Dermis blood vessel endothelial cell (primary cell): ENCODE results near the gene TMEM178B. TPM values are rescaled to one million over a fixed set of nuclear protein-coding genes. Genes with fewer than 3 reads are reported as not detected.
A peak's percentile ranks its signal among the peaks of the same experiment; 100 is the strongest.
"Not testable (repeated sequence)": the region's sequence is repeated elsewhere in the genome, so short reads cannot be mapped to it uniquely, and the experiment has no call there.

Experiments
- DNase-seq: peaks from one replicate; pipeline ENCODE4 v3.0.0; 2010
- total RNA-seq: library from RNA; depleted of rRNA; stranded (reverse); fragments of >200 nt; gene quantifications from 2 replicates; pipeline ENCODE4 v1.2.3, GENCODE V29; 2014

The TMEM178B gene
- total RNA-seq, 1 donor from 2014 or later: 0.34 TPM

GRCh38 chr7:141359740-141360415 lies 286.0 kb downstream of the TMEM178B start:
- DNase-seq: peak; percentile 13

- peak; percentile 20 for DNase-seq
Measured at GRCh38 chr7:141360416-141360760, 286.5 kb downstream of the TMEM178B start.

GRCh38 chr7:141360803-141361202 lies 286.9 kb downstream of the TMEM178B start:
- no peak for DNase-seq

- DNase-seq: no peak
Measured at GRCh38 chr7:141361479-141361878, 287.6 kb downstream of the TMEM178B start.

GRCh38 chr7:141361960-141362359 lies 288.1 kb downstream of the TMEM178B start:
- DNase-seq: no peak

- DNase-seq: peak; percentile 71
Measured at GRCh38 chr7:141362580-141363435, 288.9 kb downstream of the TMEM178B start.

GRCh38 chr7:141363748-141364147 lies 289.9 kb downstream of the TMEM178B start:
- DNase-seq: no peak

- peak; percentile 44 for DNase-seq
Measured at GRCh38 chr7:141366091-141366621, 292.3 kb downstream of the TMEM178B start.

GRCh38 chr7:141369422-141369821 lies 295.6 kb downstream of the TMEM178B start:
- no peak for DNase-seq

GRCh38 chr7:141370178-141370577 lies 296.3 kb downstream of the TMEM178B start:
- DNase-seq: no peak

- DNase-seq: no peak
Measured at GRCh38 chr7:141370650-141371049, 296.8 kb downstream of the TMEM178B start.

GRCh38 chr7:141374425-141374824 lies 300.6 kb downstream of the TMEM178B start:
- no peak for DNase-seq

GRCh38 chr7:141375442-141375841 lies 301.6 kb downstream of the TMEM178B start:
- DNase-seq: no peak

- no peak for DNase-seq
Measured at GRCh38 chr7:141377906-141378305, 304.0 kb downstream of the TMEM178B start.

- no peak for DNase-seq
Measured at GRCh38 chr7:141378405-141378804, 304.5 kb downstream of the TMEM178B start.

- no peak for DNase-seq
Measured at GRCh38 chr7:141381794-141382427, 308.0 kb downstream of the TMEM178B start.

GRCh38 chr7:141383356-141383755 lies 309.5 kb downstream of the TMEM178B start:
- DNase-seq: not testable (repeated sequence)

- no peak for DNase-seq
Measured at GRCh38 chr7:141386881-141387280, 313.0 kb downstream of the TMEM178B start.

- no peak for DNase-seq
Measured at GRCh38 chr7:141387521-141388217, 313.8 kb downstream of the TMEM178B start.

- DNase-seq: no peak
Measured at GRCh38 chr7:141389140-141389796, 315.4 kb downstream of the TMEM178B start.

GRCh38 chr7:141390339-141390738 lies 316.5 kb downstream of the TMEM178B start:
- no peak for DNase-seq

GRCh38 chr7:141393056-141393455 lies 319.2 kb downstream of the TMEM178B start:
- no peak for DNase-seq
